HCT116 (cell line): ENCODE measurements around the gene SLC16A3. TPM values are rescaled to one million over a fixed set of nuclear protein-coding genes. Genes with fewer than 3 reads are reported as not detected.

Experiments
- ATAC-seq: fragments of 200-7000 bp; cut with Tn5 transposase; 2 replicates; pipeline ENCODE4 v1.9.1; 2020; ENCODE audit warnings: mild to moderate bottlenecking, moderate library complexity
- Bru-seq: library from RNA; stranded (reverse); fragments of 400-500 nt; gene quantifications from one replicate; lab custom pipeline; 2021; lab: Mats Ljungman, UMichigan
- BruChase-seq, 2 experiments: library from RNA; stranded (reverse); fragments of 400-500 nt; gene quantifications; one replicate each; lab custom pipeline; 2021; lab: Mats Ljungman, UMichigan
- BruUV-seq: library from RNA; stranded (reverse); fragments of 400-500 nt; replicated peaks from 2 replicates; lab custom pipeline; 2021; lab: Mats Ljungman, UMichigan
- CTCF ChIA-PET: fragments of 300-600 bp; sonication (Branson Sonifier 250); formaldehyde crosslinking; loops from one replicate; lab custom pipeline; 2021; ENCODE audit warnings: antibody characterized with exemption; lab: Charles Lee
- POLR2A ChIA-PET: fragments of 300-600, 350-600 bp; sonication (Branson Sonifier 250); formaldehyde crosslinking; loops from one replicate; lab custom pipeline; 2021; ENCODE audit warnings: antibody characterized with exemption; lab: Charles Lee
- RAD21 ChIA-PET, 2 experiments: fragments of 300-600 bp; sonication (Branson Sonifier 250); formaldehyde crosslinking; loops; one replicate each; lab custom pipeline; 2023; ENCODE audit warnings: low total read pairs in 2 of 2; ENCODE audit not compliant: uncharacterized antibody in 2 of 2, unreplicated experiment in 2 of 2, low non-redundant PET in 1 of 2; lab: Charles Lee
- DNase-seq: peaks from one replicate; pipeline ENCODE4 v3.0.0-alpha.2; 2010; ENCODE audit warnings: low read depth, low spot score
- H2AFZ ChIP-seq: fragments of 200-600 bp; shearing (Covaris generic), sonication (generic); 2 replicates; pipeline ENCODE4 v1.6.1; 2017; ENCODE audit warnings: low read depth, mixed run types, mixed read lengths, antibody characterized with exemption, low read length; ENCODE audit not compliant: poor library complexity, severe bottlenecking
- H3K27ac ChIP-seq: 2 replicates; pipeline ENCODE4 v1.5.1; 2012; ENCODE audit warnings: low read depth, low read length
- H3K27me3 ChIP-seq: fragments of 200-600 bp; sonication (generic); 2 replicates; pipeline ENCODE4 v1.6.1; 2016; ENCODE audit warnings: mixed run types, low read length, mixed read lengths; ENCODE audit not compliant: insufficient read depth
- H3K36me3 ChIP-seq, 2 experiments: fragments of 200-500 bp in 1 of 2; fragments of 200-600 bp in 1 of 2; sonication (Bioruptor generic) in 1 of 2; sonication (generic) in 1 of 2; 2 replicates each; pipeline versions ENCODE4 v1.5.1 to v1.6.1; 2014 to 2016; ENCODE audit warnings: low read length in 2 of 2, inconsistent platforms in 1 of 2, mixed read lengths in 1 of 2, mixed run types in 1 of 2; ENCODE audit not compliant: insufficient read depth in 2 of 2, control insufficient read depth in 1 of 2
- H3K4me1 ChIP-seq, 2 experiments: fragments of 200-600 bp in 1 of 2; sonication (generic) in 1 of 2; 2 replicates each; pipeline versions ENCODE4 v1.5.1 to v1.6.1; 2012 to 2017; ENCODE audit warnings: low read length in 2 of 2, inconsistent platforms in 1 of 2, mild to moderate bottlenecking in 1 of 2, mixed read lengths in 1 of 2, mixed run types in 1 of 2, moderate library complexity in 1 of 2; ENCODE audit not compliant: insufficient read depth in 2 of 2, control insufficient read depth in 1 of 2
- H3K4me2 ChIP-seq: fragments of 200-600 bp; sonication (generic); 2 replicates; pipeline ENCODE4 v1.6.1; 2017; ENCODE audit warnings: mixed run types, low read length, mixed read lengths
- H3K4me3 ChIP-seq, 2 experiments: fragments of 200-600 bp in 1 of 2; sonication (generic) in 1 of 2; replicated peaks in 1 of 2; 2 replicates each; pipeline ENCODE4 v1.5.1; 2011 to 2016; ENCODE audit warnings: low read length in 2 of 2, control low read depth in 1 of 2, low read depth in 1 of 2, mild to moderate bottlenecking in 1 of 2, mixed read lengths in 1 of 2, mixed run types in 1 of 2
- H3K79me2 ChIP-seq: fragments of 200-600 bp; sonication (generic); 2 replicates; pipeline ENCODE4 v1.6.1; 2017; ENCODE audit warnings: mild to moderate bottlenecking, mixed run types, low read length, moderate library complexity, mixed read lengths; ENCODE audit not compliant: insufficient read depth
- H3K9ac ChIP-seq: fragments of 200-600 bp; sonication (generic); 2 replicates; pipeline ENCODE4 v1.6.1; 2016; ENCODE audit warnings: low read length, mixed read lengths
- H3K9me2 ChIP-seq: fragments of 200-600 bp; sonication (generic), shearing (Covaris generic); 2 replicates; pipeline ENCODE4 v1.6.1; 2017; ENCODE audit warnings: mixed run types, mild to moderate bottlenecking, moderate library complexity; ENCODE audit not compliant: insufficient read depth
- H3K9me3 ChIP-seq, 2 experiments: fragments of 200-500 bp in 1 of 2; fragments of 200-600 bp in 1 of 2; sonication (Bioruptor generic) in 1 of 2; sonication (generic) in 1 of 2; 2 replicates each; pipeline ENCODE4 v1.6.1; 2014 to 2017; ENCODE audit warnings: low read length in 2 of 2, mixed read lengths in 2 of 2, inconsistent platforms in 1 of 2, low read depth in 1 of 2, mild to moderate bottlenecking in 1 of 2, mixed run types in 1 of 2, moderate library complexity in 1 of 2; ENCODE audit not compliant: control insufficient read depth in 1 of 2, insufficient read depth in 1 of 2
- H4K20me1 ChIP-seq: fragments of 200-600 bp; sonication (generic), shearing (Covaris generic); 2 replicates; pipeline ENCODE4 v1.6.1; 2017; ENCODE audit warnings: mixed run types, mild to moderate bottlenecking, moderate library complexity; ENCODE audit not compliant: insufficient read depth
- CEBPB ChIP-seq: IDR thresholded peaks from 2 replicates; pipeline ENCODE4 v1.6.1; 2012; ENCODE audit warnings: low read depth
- CTCF ChIP-seq, 3 experiments: fragments of 200-600 bp in 1 of 3; sonication (generic) in 1 of 3; IDR thresholded peaks in 2 of 3; conservative IDR thresholded peaks in 1 of 3; 2 replicates each; pipeline ENCODE4 v1.5.1; 2012 to 2017; ENCODE audit warnings: low read depth in 2 of 3, low read length in 2 of 3, antibody characterized with exemption in 1 of 3, borderline replicate concordance in 1 of 3, control low read depth in 1 of 3, mild to moderate bottlenecking in 1 of 3, mixed read lengths in 1 of 3, mixed run types in 1 of 3, moderate library complexity in 1 of 3; ENCODE audit not compliant: insufficient read depth in 1 of 3
- EGR1 ChIP-seq: IDR thresholded peaks from 2 replicates; pipeline ENCODE4 v1.6.1; 2012; ENCODE audit warnings: low read depth
- FOSL1 ChIP-seq: IDR thresholded peaks from 2 replicates; pipeline ENCODE4 v1.6.1; 2012; ENCODE audit warnings: low read depth
- POLR2A ChIP-seq: IDR thresholded peaks from 2 replicates; pipeline ENCODE4 v1.7.0; 2011; ENCODE audit warnings: borderline replicate concordance; ENCODE audit not compliant: insufficient read depth, insufficient read length; ENCODE audit errors: extremely low read depth
- POLR2AphosphoS5 ChIP-seq: IDR thresholded peaks from 2 replicates; pipeline ENCODE4 v1.6.1; 2011; ENCODE audit warnings: mild to moderate bottlenecking, low read depth, low read length, moderate library complexity
- RAD21 ChIP-seq: IDR thresholded peaks from 2 replicates; pipeline ENCODE4 v1.6.1; 2012; ENCODE audit warnings: low read depth, mild to moderate bottlenecking
- SIN3A ChIP-seq: IDR thresholded peaks from 2 replicates; pipeline ENCODE4 v1.6.1; 2012; ENCODE audit warnings: low read depth
- SRF ChIP-seq: IDR thresholded peaks from 2 replicates; pipeline ENCODE4 v1.6.1; 2012; ENCODE audit warnings: low read depth
- TCF7L2 ChIP-seq: IDR thresholded peaks from 2 replicates; pipeline ENCODE4 v1.7.0; 2011; ENCODE audit warnings: borderline replicate concordance, inconsistent platforms; ENCODE audit not compliant: insufficient read depth, insufficient read length; ENCODE audit errors: extremely low read depth
- YY1 ChIP-seq: IDR thresholded peaks from 2 replicates; pipeline ENCODE4 v1.6.1; 2011; ENCODE audit warnings: low read length, low read depth, moderate library complexity, mild to moderate bottlenecking; ENCODE audit not compliant: insufficient replicate concordance; ENCODE audit errors: extremely low read depth
- ZFX ChIP-seq: fragments of 450-650 bp; IDR thresholded peaks from 2 replicates; pipeline ENCODE4 v1.6.1; 2017
- ZNF274 ChIP-seq: fragments of 200-500 bp; sonication (Bioruptor generic); IDR thresholded peaks from 2 replicates; pipeline ENCODE4 v1.6.1; 2014; ENCODE audit warnings: mild to moderate bottlenecking, low read depth, low read length, inconsistent platforms
- intact Hi-C: fragments of 100-400 bp; cut with micrococcal nuclease; formaldehyde crosslinking; loops from 2 replicates; pipeline ENCODE4 v1.10.0; 2022
- long read RNA-seq: library from polyadenylated mRNA; unstranded; transcript quantifications from one replicate; pipeline ENCODE4 v2.0.0, GENCODE V29; 2021; ENCODE audit not compliant: unreplicated experiment
- polyA plus RNA-seq: library from polyadenylated mRNA; unstranded; fragments of >200 nt; gene quantifications from 2 replicates; pipeline ENCODE4 v1.2.1, GENCODE V29; 2012; ENCODE audit warnings: missing spikeins
- total RNA-seq: library from RNA; stranded (reverse); gene quantifications from one replicate; pipeline ENCODE4 v1.2.1, GENCODE V29; 2021; ENCODE audit not compliant: unreplicated experiment
- TF ChIP-seq, protein P1 (sequence below): IDR thresholded peaks from 2 replicates; pipeline ENCODE4 v1.6.1; 2012; ENCODE audit warnings: low read depth
- TF ChIP-seq, protein P2 (sequence below): IDR thresholded peaks from 2 replicates; pipeline ENCODE4 v1.6.1; 2012
- TF ChIP-seq, protein P3 (sequence below): IDR thresholded peaks from 2 replicates; pipeline ENCODE4 v1.6.1; 2012

Gene SLC16A3
- total RNA-seq (445 TPM), Bru-seq, nascent RNA (percentile 90 among the genes with signal in this experiment), BruChase-seq, experiment 1, labeled RNA remaining after a 6-hour chase (percentile 94 among the genes with signal in this experiment), BruChase-seq, experiment 2, labeled RNA remaining after a 2-hour chase (percentile 97 among the genes with signal in this experiment)
- polyA plus RNA-seq: 422 and 492 TPM in 2 replicates
- long read RNA-seq, full-length matches to known transcripts: 192 of 272 reads
- long read RNA-seq, partial matches to known transcripts: 20 of 272 reads
- long read RNA-seq, other reads (novel, unspliced or antisense): 60 of 272 reads

DNA sequence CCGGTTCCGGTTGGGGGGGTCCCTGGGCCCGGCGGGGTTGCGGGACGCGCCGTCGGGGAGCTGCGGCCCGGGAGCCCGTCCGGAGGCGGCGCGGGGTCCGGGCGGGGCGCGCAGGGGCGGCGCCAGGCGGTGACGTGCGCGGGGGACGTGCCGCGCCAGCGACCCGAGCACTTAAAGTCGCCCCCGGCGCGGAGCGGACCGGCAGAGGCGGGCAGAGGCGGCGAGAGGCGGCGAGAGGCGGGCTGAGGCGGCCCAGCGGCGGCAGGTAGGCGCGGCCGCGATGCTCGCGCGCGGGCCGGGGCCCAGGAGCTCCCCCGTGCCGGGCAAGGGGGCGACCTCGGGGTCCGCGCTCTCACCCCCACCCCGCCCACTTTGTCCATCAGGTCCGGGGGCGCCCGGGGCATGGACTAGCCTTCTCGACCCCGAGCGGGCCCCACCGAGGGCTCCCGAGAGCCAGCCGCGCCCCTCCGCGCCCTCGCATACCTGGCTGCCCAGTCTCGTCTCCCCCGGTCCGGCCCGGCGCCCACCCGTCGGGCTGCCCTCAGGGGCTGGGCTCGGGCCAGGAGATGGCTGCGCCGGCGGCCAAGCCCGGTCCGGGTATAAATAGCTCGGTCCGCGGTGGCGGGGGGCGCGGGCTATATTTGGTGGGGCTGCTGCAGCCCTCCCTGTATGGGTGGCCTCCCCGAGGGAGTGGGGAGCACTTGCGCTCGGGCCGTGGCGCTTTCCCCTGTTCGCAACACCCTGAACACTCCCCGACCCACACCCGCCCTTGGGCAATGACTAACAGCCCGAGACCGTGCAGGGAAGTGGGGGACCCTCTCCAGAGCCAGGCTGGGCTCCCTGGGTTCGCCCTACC is at the start of gene SLC16A3:
TSS of gene SLC16A3 (plus strand) at position 201 of the 856 bp plus-strand sequence. CDS start 6,967 bp downstream, outside the sequence.
- ATAC-seq (peak; percentile 66), DNase-seq (no peak)
- intact Hi-C loops: loop anchor here (1.0 kb wide), 1 partner anchor 16 kb away; no protein-coding TSS in a partner anchor
- CTCF ChIA-PET: interaction anchor here (1.2 to 1.3 kb wide), 2 partner anchors 16 to 23 kb away, joined by 3 to 6 read pairs; no protein-coding TSS in a partner anchor
- H3K9ac ChIP-seq: peak within 1 kb of the TSS; percentile 100
- H3K79me2 ChIP-seq: peaks cover 56% of the 10 kb centered on the region
- BruUV-seq: no TSS peak
- peak within 1 kb of the TSS; percentile 99 to 100 for H3K4me3 ChIP-seq
- H3K36me3 ChIP-seq: peaks cover 2 to 31% of the 10 kb centered on the region in 2 experiments; a peak in 2 of 4 replicates
- H2AFZ ChIP-seq: no peak within 1 kb of the TSS
- POLR2A ChIA-PET: interaction anchor here (0.6 to 3.0 kb wide), 16 partner anchors 8 to 199 kb away, joined by 3 to 31 read pairs (median 4); partner anchors contain the start of gene CCDC57
- peaks cover 0 to 3% of the 10 kb centered on the region in 2 experiments; a peak in 1 of 4 replicates for H3K9me3 ChIP-seq
- no peaks in the 10 kb centered on the region for H3K9me2 ChIP-seq
- peaks cover 38 to 75% of the 10 kb centered on the region in 2 experiments for H3K4me1 ChIP-seq
- peaks cover 14% of the 10 kb centered on the region; the same call in 1 of the 2 replicates for H4K20me1 ChIP-seq
- peak within 1 kb of the TSS; percentile 98 for H3K27ac ChIP-seq
- no peaks in the 10 kb centered on the region for H3K27me3 ChIP-seq
- peak within 1 kb of the TSS; percentile 91 for H3K4me2 ChIP-seq
- RAD21 ChIA-PET: interaction anchor here (1.0 to 1.9 kb wide), 3 partner anchors 13 to 24 kb away, joined by 5 to 6 read pairs (median 6); no protein-coding TSS in a partner anchor
- TF ChIP-seq SRF: no peak
- TF ChIP-seq POLR2AphosphoS5: peak; percentile 99
- no peak for TF ChIP-seq SIN3A
- no peak for TF ChIP-seq ZFX
- TF ChIP-seq YY1: peak; percentile 7
- TF ChIP-seq, protein P1, sequence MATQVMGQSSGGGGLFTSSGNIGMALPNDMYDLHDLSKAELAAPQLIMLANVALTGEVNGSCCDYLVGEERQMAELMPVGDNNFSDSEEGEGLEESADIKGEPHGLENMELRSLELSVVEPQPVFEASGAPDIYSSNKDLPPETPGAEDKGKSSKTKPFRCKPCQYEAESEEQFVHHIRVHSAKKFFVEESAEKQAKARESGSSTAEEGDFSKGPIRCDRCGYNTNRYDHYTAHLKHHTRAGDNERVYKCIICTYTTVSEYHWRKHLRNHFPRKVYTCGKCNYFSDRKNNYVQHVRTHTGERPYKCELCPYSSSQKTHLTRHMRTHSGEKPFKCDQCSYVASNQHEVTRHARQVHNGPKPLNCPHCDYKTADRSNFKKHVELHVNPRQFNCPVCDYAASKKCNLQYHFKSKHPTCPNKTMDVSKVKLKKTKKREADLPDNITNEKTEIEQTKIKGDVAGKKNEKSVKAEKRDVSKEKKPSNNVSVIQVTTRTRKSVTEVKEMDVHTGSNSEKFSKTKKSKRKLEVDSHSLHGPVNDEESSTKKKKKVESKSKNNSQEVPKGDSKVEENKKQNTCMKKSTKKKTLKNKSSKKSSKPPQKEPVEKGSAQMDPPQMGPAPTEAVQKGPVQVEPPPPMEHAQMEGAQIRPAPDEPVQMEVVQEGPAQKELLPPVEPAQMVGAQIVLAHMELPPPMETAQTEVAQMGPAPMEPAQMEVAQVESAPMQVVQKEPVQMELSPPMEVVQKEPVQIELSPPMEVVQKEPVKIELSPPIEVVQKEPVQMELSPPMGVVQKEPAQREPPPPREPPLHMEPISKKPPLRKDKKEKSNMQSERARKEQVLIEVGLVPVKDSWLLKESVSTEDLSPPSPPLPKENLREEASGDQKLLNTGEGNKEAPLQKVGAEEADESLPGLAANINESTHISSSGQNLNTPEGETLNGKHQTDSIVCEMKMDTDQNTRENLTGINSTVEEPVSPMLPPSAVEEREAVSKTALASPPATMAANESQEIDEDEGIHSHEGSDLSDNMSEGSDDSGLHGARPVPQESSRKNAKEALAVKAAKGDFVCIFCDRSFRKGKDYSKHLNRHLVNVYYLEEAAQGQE: no peak
- no peak for TF ChIP-seq RAD21
- no peak for TF ChIP-seq FOSL1
- no peak for TF ChIP-seq ZNF274
- TF ChIP-seq POLR2A: peak; percentile 98
- TF ChIP-seq CTCF (IDR thresholded peaks at IDR 0.05 in 2 of 3, conservative IDR thresholded peaks at IDR 0.05 in 1 of 3; ENCODE audit: borderline replicate concordance in 1 of 3, insufficient read depth in 1 of 3, low read depth in 2 of 3, low read length in 2 of 3): no peak
- TF ChIP-seq, protein P2, sequence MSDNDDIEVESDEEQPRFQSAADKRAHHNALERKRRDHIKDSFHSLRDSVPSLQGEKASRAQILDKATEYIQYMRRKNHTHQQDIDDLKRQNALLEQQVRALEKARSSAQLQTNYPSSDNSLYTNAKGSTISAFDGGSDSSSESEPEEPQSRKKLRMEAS: no peak
- no peak for TF ChIP-seq CEBPB
- TF ChIP-seq EGR1: no peak
- TF ChIP-seq, protein P3, sequence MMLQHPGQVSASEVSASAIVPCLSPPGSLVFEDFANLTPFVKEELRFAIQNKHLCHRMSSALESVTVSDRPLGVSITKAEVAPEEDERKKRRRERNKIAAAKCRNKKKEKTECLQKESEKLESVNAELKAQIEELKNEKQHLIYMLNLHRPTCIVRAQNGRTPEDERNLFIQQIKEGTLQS: no peak
- TF ChIP-seq TCF7L2: peak; percentile 51
